H1 (cell line): Measurements from ENCODE around the gene LIAS. TPM values are rescaled to one million over a fixed set of nuclear protein-coding genes. Genes with fewer than 3 reads are reported as not detected.

Source experiments
- CTCF ChIA-PET: fragments of 300-600 bp; sonication (Branson Sonifier 250); formaldehyde crosslinking; loops from one replicate; lab custom pipeline; 2021; ENCODE audit not compliant: partially characterized antibody; lab: Charles Lee
- POLR2A ChIA-PET: fragments of 300-600 bp; sonication (Branson Sonifier 250); formaldehyde crosslinking; loops from one replicate; lab custom pipeline; 2021; ENCODE audit warnings: inconsistent platforms; ENCODE audit not compliant: partially characterized antibody; lab: Charles Lee
- DNase-seq, 2 experiments: peaks; one replicate each; pipeline versions ENCODE4 v3.0.0 to v3.0.0-alpha.2; 2010 to 2022; ENCODE audit warnings: low spot score in 2 of 2, low read depth in 1 of 2, mixed read lengths in 1 of 2
- FAIRE-seq: peaks from 2 replicates; lab custom pipeline; 2011; peaks lifted over from hg19 to GRCh38; lab: Jason Lieb, UNC
- H2AFZ ChIP-seq: 2 replicates; pipeline ENCODE4 v1.8.1; 2012; ENCODE audit warnings: low read length, inconsistent platforms
- H2AK5ac ChIP-seq: 2 replicates; pipeline ENCODE4 v1.6.1; 2013; ENCODE audit warnings: low read depth, low read length
- H2BK120ac ChIP-seq: replicated peaks from 2 replicates; pipeline ENCODE3; 2013; ENCODE audit warnings: low read depth, low read length, inconsistent platforms
- H2BK12ac ChIP-seq: 2 replicates; pipeline ENCODE4 v1.6.1; 2013; ENCODE audit warnings: low read depth, low read length
- H2BK15ac ChIP-seq: 2 replicates; pipeline ENCODE4 v1.6.1; 2013; ENCODE audit warnings: low read length
- H2BK20ac ChIP-seq: 2 replicates; pipeline ENCODE4 v1.6.1; 2013; ENCODE audit warnings: low read length
- H2BK5ac ChIP-seq: 2 replicates; pipeline ENCODE4 v1.6.1; 2013; ENCODE audit warnings: low read depth, low read length
- H3K14ac ChIP-seq: 2 replicates; pipeline ENCODE4 v1.6.1; 2013; ENCODE audit warnings: inconsistent platforms; ENCODE audit not compliant: insufficient read length
- H3K18ac ChIP-seq: 2 replicates; pipeline ENCODE4 v1.6.1; 2013; ENCODE audit warnings: low read length; ENCODE audit errors: extremely low read depth
- H3K23ac ChIP-seq: 2 replicates; pipeline ENCODE4 v1.6.1; 2013; ENCODE audit warnings: inconsistent platforms; ENCODE audit not compliant: insufficient read length
- H3K23me2 ChIP-seq: 2 replicates; pipeline ENCODE4 v1.6.1; 2013; ENCODE audit warnings: low read depth, low read length
- H3K27ac ChIP-seq: 2 replicates; pipeline ENCODE4 v1.6.1; 2011; ENCODE audit warnings: low read depth, low read length, inconsistent platforms
- H3K27me3 ChIP-seq, 4 experiments: replicated peaks in 1 of 4; 1 replicate in 1 of 4; 2 replicates in 3 of 4; pipeline versions ENCODE4 v1.6.1 to v1.8.1; 2011 to 2013; ENCODE audit warnings: low read length in 3 of 4, mild to moderate bottlenecking in 3 of 4, inconsistent platforms in 2 of 4, mixed read lengths in 2 of 4, moderate library complexity in 1 of 4; ENCODE audit not compliant: control insufficient read depth in 3 of 4, insufficient read depth in 3 of 4; ENCODE audit errors: extremely low read depth in 1 of 4
- H3K36me3 ChIP-seq, 4 experiments: 2 replicates each; pipeline versions ENCODE4 v1.6.1 to v1.8.1; 2011 to 2013; ENCODE audit warnings: mild to moderate bottlenecking in 4 of 4, low read length in 3 of 4, moderate library complexity in 2 of 4, control low read depth in 1 of 4, inconsistent platforms in 1 of 4; ENCODE audit not compliant: insufficient read depth in 4 of 4, control insufficient read depth in 2 of 4
- H3K4ac ChIP-seq: replicated peaks from 2 replicates; pipeline ENCODE3; 2013; ENCODE audit warnings: low read length, low read depth, mixed read lengths, inconsistent platforms; ENCODE audit not compliant: insufficient read length
- H3K4me1 ChIP-seq, 4 experiments: replicated peaks in 1 of 4; 1 replicate in 1 of 4; 2 replicates in 3 of 4; pipeline versions ENCODE4 v1.6.1 to v1.8.1; 2011 to 2013; ENCODE audit warnings: low read length in 3 of 4, inconsistent platforms in 2 of 4, mixed read lengths in 1 of 4; ENCODE audit not compliant: insufficient read depth in 4 of 4, control insufficient read depth in 3 of 4
- H3K4me2 ChIP-seq, 2 experiments: 2 replicates each; pipeline versions ENCODE4 v1.6.1 to v1.8.1; 2011 to 2013; ENCODE audit warnings: low read depth in 2 of 2, low read length in 2 of 2, control low read depth in 1 of 2, inconsistent platforms in 1 of 2, mild to moderate bottlenecking in 1 of 2; ENCODE audit not compliant: insufficient read depth in 1 of 2
- H3K4me3 ChIP-seq, 4 experiments: fragments of 200-600, 300-600 bp in 1 of 4; sonication (generic), shearing (Covaris generic), sonication (Bioruptor Twin) in 1 of 4; 2 replicates each; pipeline versions ENCODE4 v1.5.1 to v1.8.1; 2011 to 2016; ENCODE audit warnings: low read length in 4 of 4, low read depth in 3 of 4, control low read depth in 2 of 4, inconsistent platforms in 2 of 4, mild to moderate bottlenecking in 2 of 4, mixed read lengths in 1 of 4, moderate library complexity in 1 of 4; ENCODE audit not compliant: insufficient read depth in 2 of 4; ENCODE audit errors: extremely low read depth in 1 of 4
- H3K56ac ChIP-seq: replicated peaks from 2 replicates; pipeline ENCODE3; 2013; ENCODE audit warnings: low read depth, mild to moderate bottlenecking, mixed read lengths, low read length, inconsistent platforms; ENCODE audit not compliant: insufficient read length
- H3K79me1 ChIP-seq: 2 replicates; pipeline ENCODE4 v1.6.1; 2013; ENCODE audit warnings: low read depth, low read length, control low read depth
- H3K79me2 ChIP-seq, 2 experiments: 2 replicates each; pipeline versions ENCODE4 v1.6.1 to v1.8.1; 2012 to 2013; ENCODE audit warnings: low read length in 2 of 2, mild to moderate bottlenecking in 2 of 2, inconsistent platforms in 1 of 2; ENCODE audit not compliant: insufficient read depth in 2 of 2, control insufficient read depth in 1 of 2
- H3K9ac ChIP-seq, 4 experiments: replicated peaks in 1 of 4; 1 replicate in 1 of 4; 2 replicates in 3 of 4; pipeline versions ENCODE4 v1.6.1 to v1.8.1; 2011 to 2013; ENCODE audit warnings: low read depth in 3 of 4, low read length in 3 of 4, control low read depth in 2 of 4, mild to moderate bottlenecking in 2 of 4, moderate library complexity in 2 of 4, inconsistent platforms in 1 of 4; ENCODE audit errors: extremely low read depth in 1 of 4
- H3K9me3 ChIP-seq, 2 experiments: 2 replicates each; pipeline versions ENCODE4 v1.6.1 to v1.8.1; 2012 to 2013; ENCODE audit warnings: mild to moderate bottlenecking in 2 of 2, moderate library complexity in 2 of 2, control low read depth in 1 of 2, inconsistent platforms in 1 of 2, low read depth in 1 of 2, low read length in 1 of 2, mixed read lengths in 1 of 2; ENCODE audit not compliant: insufficient read depth in 2 of 2
- H4K20me1 ChIP-seq, 2 experiments: replicated peaks in 1 of 2; 2 replicates each; pipeline versions ENCODE3 to v1.8.1; 2011 to 2013; ENCODE audit warnings: inconsistent platforms in 2 of 2, low read length in 2 of 2, mild to moderate bottlenecking in 1 of 2; ENCODE audit not compliant: insufficient read depth in 2 of 2, control insufficient read depth in 1 of 2
- H4K5ac ChIP-seq: 2 replicates; pipeline ENCODE4 v1.6.1; 2013; ENCODE audit warnings: low read length, low read depth, mixed read lengths, inconsistent platforms; ENCODE audit not compliant: insufficient read length
- H4K8ac ChIP-seq: 2 replicates; pipeline ENCODE4 v1.8.0; 2013; ENCODE audit warnings: mild to moderate bottlenecking, moderate library complexity, low read length, inconsistent platforms; ENCODE audit not compliant: insufficient read depth; ENCODE audit errors: extremely low read depth
- H4K91ac ChIP-seq: replicated peaks from 2 replicates; pipeline ENCODE3; 2013; ENCODE audit warnings: low read length, mixed read lengths, inconsistent platforms; ENCODE audit not compliant: insufficient read length
- BACH1 ChIP-seq: IDR thresholded peaks from 2 replicates; pipeline ENCODE4 v1.6.1; 2012; ENCODE audit warnings: low read length, improper control_type of control experiment
- CTBP2 ChIP-seq: IDR thresholded peaks from 2 replicates; pipeline ENCODE4 v1.7.0; 2011; ENCODE audit warnings: borderline replicate concordance, mild to moderate bottlenecking, moderate library complexity, mixed read lengths, low read length; ENCODE audit not compliant: insufficient read depth, insufficient read length
- EGR1 ChIP-seq: IDR thresholded peaks from 2 replicates; pipeline ENCODE4 v1.6.1; 2011; ENCODE audit warnings: low read depth, low read length, borderline replicate concordance
- EZH2 ChIP-seq: fragments of 200-600 bp; sonication (generic); IDR thresholded peaks from 2 replicates; pipeline ENCODE4 v1.7.1; 2012; ENCODE audit warnings: low read depth, mild to moderate bottlenecking, moderate library complexity, low read length, inconsistent platforms; ENCODE audit not compliant: severe bottlenecking
- GTF2F1 ChIP-seq: IDR thresholded peaks from 2 replicates; pipeline ENCODE4 v1.6.1; 2012; ENCODE audit warnings: low read depth, low read length, improper control_type of control experiment, borderline replicate concordance
- HDAC6 ChIP-seq: IDR thresholded peaks from one replicate; pipeline ENCODE4 v1.7.1; 2012; ENCODE audit warnings: low read depth, mild to moderate bottlenecking, inconsistent platforms, low read length, moderate library complexity
- KDM1A ChIP-seq: fragments of 200-600, 300-600 bp; sonication (generic); IDR thresholded peaks from 2 replicates; pipeline ENCODE4 v1.7.1; 2016; ENCODE audit warnings: mild to moderate bottlenecking, low read length, borderline replicate concordance
- NANOG ChIP-seq: IDR thresholded peaks from 2 replicates; pipeline ENCODE4 v1.6.1; 2011; ENCODE audit warnings: low read length, low read depth, mild to moderate bottlenecking, inconsistent platforms; ENCODE audit not compliant: insufficient read depth, poor library complexity, severe bottlenecking
- PHF8 ChIP-seq: fragments of 200-600 bp; sonication (generic); conservative IDR thresholded peaks from 2 replicates; pipeline ENCODE4 v1.7.1; 2012; ENCODE audit warnings: low read depth, mild to moderate bottlenecking, inconsistent platforms, low read length, moderate library complexity
- POLR2A ChIP-seq, 2 experiments: IDR thresholded peaks; 1 replicate in 1 of 2; 2 replicates in 1 of 2; pipeline ENCODE4 v1.6.1; 2011; ENCODE audit warnings: low read depth in 2 of 2, low read length in 2 of 2, mild to moderate bottlenecking in 2 of 2; ENCODE audit errors: control extremely low read depth in 1 of 2
- RFX5 ChIP-seq: IDR thresholded peaks from 2 replicates; pipeline ENCODE4 v1.6.1; 2011; ENCODE audit warnings: low read depth, low read length, improper control_type of control experiment, borderline replicate concordance
- SAP30 ChIP-seq: fragments of 300-600 bp; sonication (generic); IDR thresholded peaks from 2 replicates; pipeline ENCODE4 v1.7.1; 2012; ENCODE audit warnings: low read length, moderate library complexity, mild to moderate bottlenecking, inconsistent platforms; ENCODE audit not compliant: insufficient read depth, insufficient replicate concordance
- SP4 ChIP-seq: IDR thresholded peaks from 2 replicates; pipeline ENCODE4 v1.6.1; 2012; ENCODE audit warnings: low read length, inconsistent platforms
- SUZ12 ChIP-seq: fragments of 200-600 bp; sonication (generic); IDR thresholded peaks from 2 replicates; pipeline ENCODE4 v1.6.1; 2012; ENCODE audit warnings: mild to moderate bottlenecking, inconsistent platforms, low read length, moderate library complexity, mixed read lengths
- polyA plus RNA-seq, 7 experiments: library from polyadenylated mRNA; depleted of rRNA in 3 of 7; stranded (reverse) in 5 of 7; unstranded in 2 of 7; fragments of >200 nt in 5 of 7; fragments of 200-250 nt in 2 of 7; gene quantifications; 1 replicate in 5 of 7; 2 replicates in 1 of 7; 4 replicates in 1 of 7; pipeline versions ENCODE4 v1.2.1 to v1.2.3, GENCODE V29; 2011 to 2013; ENCODE audit warnings: missing spikeins in 2 of 7, mixed read lengths in 2 of 7
- total RNA-seq: library from RNA; stranded (reverse); fragmentation: NEBNext Ultra II Directional; extraction: Animal tissue kit (Norgen Biotek cat#: 25700); gene quantifications from 2 replicates; pipeline ENCODE4 v1.2.1, GENCODE V29; 2021

The LIAS gene
- total and polyA plus RNA-seq, 2 of the 8 experiments (the other 6 are each of a cell fraction or from before 2014, with no cell fraction given): 10.5 to 24.9 TPM

GRCh38 chr4:39502019-39502663, 43.3 kb downstream of the LIAS start:
- no peaks in the 10 kb centered on the region for H4K20me1 ChIP-seq
- no peak overlapping the region for H4K5ac ChIP-seq
- ChIA-PET CTCF (no interaction called here), POLR2A (no interaction called here)
- no peak for DNase-seq
- no peak overlapping the region for H3K4ac ChIP-seq
- H3K18ac ChIP-seq: no peak overlapping the region
- H4K91ac ChIP-seq: no peak overlapping the region
- H2BK12ac ChIP-seq: no peak overlapping the region
- no peaks in the 10 kb centered on the region for H3K23me2 ChIP-seq
- H3K79me1 ChIP-seq: no peaks in the 10 kb centered on the region
- no peak overlapping the region for H2AFZ ChIP-seq
- no peak overlapping the region for H4K8ac ChIP-seq
- no peaks in the 10 kb centered on the region for H3K9me3 ChIP-seq
- FAIRE-seq: no peak
- H3K27me3 ChIP-seq: no peaks in the 10 kb centered on the region
- H3K4me2 ChIP-seq: no peak overlapping the region
- no peak overlapping the region for H3K23ac ChIP-seq
- H2AK5ac ChIP-seq: no peak overlapping the region
- H2BK120ac ChIP-seq: no peak overlapping the region
- no peaks in the 10 kb centered on the region for H3K79me2 ChIP-seq
- no peaks in the 10 kb centered on the region for H3K4me1 ChIP-seq
- no peak overlapping the region for H3K27ac ChIP-seq
- H3K14ac ChIP-seq: no peak overlapping the region
- H3K56ac ChIP-seq: no peak overlapping the region
- H3K9ac ChIP-seq: no peak overlapping the region
- H3K36me3 ChIP-seq: peaks cover 16 to 77% (median 49%) of the 10 kb centered on the region in 4 experiments
- no peak overlapping the region for H2BK5ac ChIP-seq
- H2BK15ac ChIP-seq: no peak overlapping the region
- H3K4me3 ChIP-seq: no peak overlapping the region
- H2BK20ac ChIP-seq: no peak overlapping the region
- no peak for TF ChIP-seq KDM1A
- no peak for TF ChIP-seq POLR2A (IDR thresholded peaks at IDR 0.05; ENCODE audit: control extremely low read depth in 1 of 2, low read depth in 2 of 2, low read length in 2 of 2)
- no peak for TF ChIP-seq RFX5
- TF ChIP-seq NANOG: no peak
- no peak for TF ChIP-seq SAP30
- no peak for TF ChIP-seq PHF8
- no peak for TF ChIP-seq EGR1
- no peak for TF ChIP-seq BACH1
- TF ChIP-seq EZH2: no peak
- no peak for TF ChIP-seq GTF2F1
- TF ChIP-seq CTBP2: no peak
- TF ChIP-seq HDAC6: no peak
- no peak for TF ChIP-seq SP4
- TF ChIP-seq SUZ12: no peak
